Panc1 (cell line): ENCODE results near the gene LAMB3. TPM values are rescaled to one million over a fixed set of nuclear protein-coding genes. Genes with fewer than 3 reads are reported as not detected.

Experiments
- ATAC-seq: fragments of 200-7000 bp; cut with Tn5 transposase; 2 replicates; pipeline ENCODE4 v1.9.1; 2020; ENCODE audit warnings: mild to moderate bottlenecking, moderate library complexity
- BruUV-seq: library from RNA; stranded (reverse); fragments of 400-500 nt; replicated peaks from 2 replicates; lab custom pipeline; 2021; lab: Mats Ljungman, UMichigan
- CTCF ChIA-PET: fragments of 300-600 bp; sonication (Branson Sonifier 250); formaldehyde crosslinking; loops from one replicate; lab custom pipeline; 2022; ENCODE audit warnings: antibody characterized with exemption; lab: Charles Lee
- POLR2A ChIA-PET: fragments of 300-600 bp; sonication (Branson Sonifier 250); formaldehyde crosslinking; loops from one replicate; lab custom pipeline; 2022; ENCODE audit warnings: antibody characterized with exemption; lab: Charles Lee
- DNase-seq: peaks from one replicate; pipeline ENCODE4 v3.0.0-alpha.2; 2010; ENCODE audit warnings: low read depth, low spot score
- H3K27ac ChIP-seq: 2 replicates; pipeline ENCODE4 v1.5.1; 2011; ENCODE audit warnings: mild to moderate bottlenecking, low read length, inconsistent platforms
- H3K27me3 ChIP-seq: fragments of 200-500 bp; sonication (Bioruptor generic); 2 replicates; pipeline ENCODE4 v1.6.0; 2014; ENCODE audit warnings: low read length, inconsistent platforms; ENCODE audit not compliant: control insufficient read depth, insufficient read depth
- H3K36me3 ChIP-seq: fragments of 200-500 bp; sonication (Bioruptor generic); 2 replicates; pipeline ENCODE4 v1.5.1; 2014; ENCODE audit warnings: inconsistent platforms, mild to moderate bottlenecking, low read length, moderate library complexity; ENCODE audit not compliant: control insufficient read depth, insufficient read depth
- H3K4me1 ChIP-seq: 2 replicates; pipeline ENCODE4 v1.5.1; 2011; ENCODE audit warnings: inconsistent platforms, mild to moderate bottlenecking, low read length, moderate library complexity; ENCODE audit not compliant: control insufficient read depth, insufficient read depth
- H3K4me3 ChIP-seq, 2 experiments: 2 replicates each; pipeline ENCODE4 v1.5.1; 2011 to 2012; ENCODE audit warnings: low read depth in 2 of 2, low read length in 2 of 2, mild to moderate bottlenecking in 2 of 2, inconsistent platforms in 1 of 2, moderate library complexity in 1 of 2
- H3K9me3 ChIP-seq: fragments of 200-500 bp; sonication (Bioruptor generic); 2 replicates; pipeline ENCODE4 v1.5.1; 2014; ENCODE audit warnings: low read depth, mild to moderate bottlenecking, inconsistent platforms, low read length, moderate library complexity; ENCODE audit not compliant: control insufficient read depth, insufficient read depth
- CTCF ChIP-seq: fragments of 450-650 bp; IDR thresholded peaks from 2 replicates; pipeline ENCODE4 v1.5.1; 2017; ENCODE audit warnings: mild to moderate bottlenecking
- POLR2AphosphoS5 ChIP-seq: IDR thresholded peaks from 2 replicates; pipeline ENCODE4 v1.6.1; 2012; ENCODE audit warnings: mild to moderate bottlenecking, low read depth, low read length, moderate library complexity
- REST ChIP-seq, 2 experiments: IDR thresholded peaks; 2 replicates each; pipeline ENCODE4 v1.6.1; 2011 to 2012; ENCODE audit warnings: low read depth in 2 of 2, control low read depth in 1 of 2, low read length in 1 of 2, mild to moderate bottlenecking in 1 of 2, moderate library complexity in 1 of 2; ENCODE audit not compliant: insufficient read depth in 1 of 2
- SIN3A ChIP-seq: IDR thresholded peaks from 2 replicates; pipeline ENCODE4 v1.6.1; 2012; ENCODE audit warnings: low read depth, mild to moderate bottlenecking, low read length, moderate library complexity, borderline replicate concordance; ENCODE audit not compliant: insufficient read depth
- TCF7L2 ChIP-seq: IDR thresholded peaks from 2 replicates; pipeline ENCODE4 v1.6.1; 2011; ENCODE audit warnings: mild to moderate bottlenecking, low read depth, low read length, inconsistent platforms
- in situ Hi-C: cut with HindIII; loops from 2 replicates; pipeline ENCODE4 v1.10.0; 2016; ENCODE audit warnings: low sequenced_read_pairs, low pct_unique_long_range_greater_than_20kb
- intact Hi-C: fragments of 100-400 bp; cut with micrococcal nuclease; formaldehyde crosslinking; loops from one replicate; pipeline ENCODE4 v1.10.0; 2022; ENCODE audit not compliant: unreplicated experiment
- total RNA-seq: library from RNA; stranded (reverse); gene quantifications from one replicate; pipeline ENCODE4 v1.2.1, GENCODE V29; 2021; ENCODE audit not compliant: unreplicated experiment

The LAMB3 gene
- total RNA-seq, 1 experiment from 2014 or later, result 0.85 TPM

GRCh38 chr1:209594440-209594839, 57.8 kb downstream of the LAMB3 start:
- DNase-seq (no peak), ATAC-seq (no peak)
- Histone ChIP-seq H3K4me1 (no peaks in the 10 kb centered on the region), H3K27ac (no peak overlapping the region), H3K27me3 (peaks cover 4% of the 10 kb centered on the region; the same call in 1 of the 2 replicates), H3K9me3 (no peaks in the 10 kb centered on the region), H3K4me3 (no peak overlapping the region), H3K36me3 (no peaks in the 10 kb centered on the region)
- no peak for TF ChIP-seq POLR2AphosphoS5
- TF ChIP-seq TCF7L2, result no peak
- no peak for TF ChIP-seq REST (IDR thresholded peaks at IDR 0.05; ENCODE audit: insufficient read depth in 1 of 2, low read depth in 2 of 2, low read length in 1 of 2)
- no peak for TF ChIP-seq SIN3A
- TF ChIP-seq CTCF, result no peak
- BruUV-seq, result no TSS peak
- in situ Hi-C loops (no loop called here), intact Hi-C loops (no loop called here)
- CTCF ChIA-PET, result no interaction called here
- POLR2A ChIA-PET, result no interaction called here

GRCh38 chr1:209593747-209594146, 58.5 kb downstream of the LAMB3 start:
- no peak for ATAC-seq
- Histone ChIP-seq H3K4me3 (no peak overlapping the region), H3K9me3 (no peaks in the 10 kb centered on the region), H3K36me3 (no peaks in the 10 kb centered on the region), H3K27me3 (peaks cover 2% of the 10 kb centered on the region; the same call in 1 of the 2 replicates), H3K4me1 (no peaks in the 10 kb centered on the region), H3K27ac (no peak overlapping the region)
- no peak for DNase-seq
- BruUV-seq, result no TSS peak
- TF ChIP-seq SIN3A, result no peak
- TF ChIP-seq POLR2AphosphoS5, result no peak
- TF ChIP-seq CTCF, result no peak
- no peak for TF ChIP-seq TCF7L2
- no peak for TF ChIP-seq REST (IDR thresholded peaks at IDR 0.05; ENCODE audit: insufficient read depth in 1 of 2, low read depth in 2 of 2, low read length in 1 of 2)
- POLR2A ChIA-PET, result no interaction called here
- in situ Hi-C loops, result no loop called here
- intact Hi-C loops, result no loop called here
- CTCF ChIA-PET, result no interaction called here
